PC-9 (cell line): Measurements from ENCODE around the gene VPS33A. TPM values are rescaled to one million over a fixed set of nuclear protein-coding genes. Genes with fewer than 3 reads are reported as not detected.

ENCODE experiments used
- BruUV-seq: library from RNA; stranded (reverse); fragments of 400-500 nt; replicated peaks from 2 replicates; lab custom pipeline; 2021; lab: Mats Ljungman, UMichigan
- CTCF ChIA-PET: fragments of 300-600 bp; sonication (Branson Sonifier 250); formaldehyde crosslinking; loops from one replicate; lab custom pipeline; 2022; ENCODE audit warnings: antibody characterized with exemption; lab: Charles Lee
- POLR2A ChIA-PET: fragments of 300-600 bp; sonication (Branson Sonifier 250); formaldehyde crosslinking; loops from one replicate; lab custom pipeline; 2022; ENCODE audit warnings: antibody characterized with exemption; ENCODE audit not compliant: unreplicated experiment; lab: Charles Lee
- DNase-seq, 2 experiments: peaks; one replicate each; pipeline versions ENCODE4 v3.0.0 to v3.0.0-alpha.2; 2015 to 2022; ENCODE audit warnings: mixed read lengths in 1 of 2
- H2AFZ ChIP-seq: fragments of 200-600 bp; sonication (generic); 2 replicates; pipeline ENCODE4 v1.8.1; 2017; ENCODE audit warnings: antibody characterized with exemption
- H3F3A ChIP-seq: fragments of 200-600 bp; sonication (generic); 2 replicates; pipeline ENCODE4 v1.8.1; 2017; ENCODE audit warnings: antibody characterized with exemption, mild to moderate bottlenecking, low read depth; ENCODE audit not compliant: insufficient read depth
- H3K27ac ChIP-seq: fragments of 200-600 bp; sonication (generic); 2 replicates; pipeline ENCODE4 v1.6.1; 2016; ENCODE audit warnings: mixed run types
- H3K27me3 ChIP-seq: fragments of 200-600 bp; sonication (generic); 2 replicates; pipeline ENCODE4 v1.6.1; 2016; ENCODE audit warnings: low read depth, mixed run types; ENCODE audit not compliant: insufficient read depth
- H3K36me3 ChIP-seq: fragments of 200-600 bp; sonication (generic); 2 replicates; pipeline ENCODE4 v1.6.1; 2016; ENCODE audit warnings: low read depth, mixed run types
- H3K4me1 ChIP-seq: fragments of 200-600 bp; sonication (generic); replicated peaks from 2 replicates; pipeline ENCODE4 v1.6.1; 2016; ENCODE audit warnings: mixed run types; ENCODE audit not compliant: insufficient read depth
- H3K4me2 ChIP-seq: fragments of 200-600 bp; sonication (generic); 2 replicates; pipeline ENCODE4 v1.6.1; 2017; ENCODE audit warnings: mixed run types
- H3K4me3 ChIP-seq: fragments of 200-600 bp; sonication (generic); 2 replicates; pipeline ENCODE4 v1.6.1; 2016; ENCODE audit warnings: mixed run types
- H3K79me2 ChIP-seq: fragments of 200-600 bp; sonication (generic); 2 replicates; pipeline ENCODE4 v1.6.1; 2017; ENCODE audit warnings: low read depth, mixed run types
- H3K9me2 ChIP-seq: fragments of 200-600 bp; sonication (generic); 2 replicates; pipeline ENCODE4 v1.8.1; 2017; ENCODE audit warnings: mild to moderate bottlenecking; ENCODE audit not compliant: insufficient read depth
- H3K9me3 ChIP-seq: fragments of 200-600 bp; sonication (generic); 2 replicates; pipeline ENCODE4 v1.8.1; 2016; ENCODE audit warnings: low read depth; ENCODE audit not compliant: insufficient read depth
- H4K20me1 ChIP-seq: fragments of 200-600 bp; sonication (generic); 2 replicates; pipeline ENCODE4 v1.8.1; 2017; ENCODE audit not compliant: insufficient read depth
- CTCF ChIP-seq: fragments of 200-600 bp; sonication (generic); conservative IDR thresholded peaks from 2 replicates; pipeline ENCODE4 v1.6.1; 2017; ENCODE audit warnings: mixed run types, antibody characterized with exemption, mild to moderate bottlenecking, moderate library complexity
- EZH2 ChIP-seq: fragments of 200-600 bp; sonication (generic); IDR thresholded peaks from 2 replicates; pipeline ENCODE4 v1.8.0; 2017; ENCODE audit warnings: antibody characterized with exemption, low read depth
- intact Hi-C: fragments of 100-400 bp; cut with micrococcal nuclease; formaldehyde crosslinking; loops from one replicate; pipeline ENCODE4 v1.10.0; 2022; ENCODE audit not compliant: unreplicated experiment
- total RNA-seq: library from RNA; stranded (reverse); gene quantifications from 2 replicates; pipeline ENCODE4 v1.2.3, GENCODE V29; 2021

The VPS33A gene
- total RNA-seq, 1 experiment from 2014 or later: 18.1 TPM

- H3K4me3 ChIP-seq: peak within 1 kb of the TSS; percentile 35; the same call in 1 of the 2 replicates
- no peak within 1 kb of the TSS for H2AFZ ChIP-seq
Measured at GRCh38 chr12:122182887-122183587, 83.3 kb downstream of the VPS33A start, which contains the start of gene LRRC43. TSS of gene LRRC43 (plus strand) at chr12:122183123. CDS start at chr12:122183145, 22 bp downstream.

More at GRCh38 chr12:122182887-122183587, 83.3 kb downstream of the VPS33A start, which contains the start of gene LRRC43:
- H3K27ac ChIP-seq: no peak within 1 kb of the TSS
- POLR2A ChIA-PET: interaction anchor here (0.6 kb wide), 1 partner anchor 11 kb away, joined by 7 read pairs; no protein-coding TSS in a partner anchor
- H3K9me3 ChIP-seq: no peaks in the 10 kb centered on the region
- no peaks in the 10 kb centered on the region for H3K27me3 ChIP-seq
- CTCF ChIA-PET: interaction anchor here (0.7 kb wide), 1 partner anchor 287 kb away, joined by 3 read pairs; no protein-coding TSS in a partner anchor
- intact Hi-C loops: no loop called here
- H3K9me2 ChIP-seq: no peaks in the 10 kb centered on the region
- peak in 1 of 2 experiments; percentile 48 for DNase-seq
- no peaks in the 10 kb centered on the region for H3K79me2 ChIP-seq
- no peaks in the 10 kb centered on the region for H4K20me1 ChIP-seq
- no peak for TF ChIP-seq CTCF
- TF ChIP-seq EZH2: no peak
- no TSS peak for BruUV-seq
- no peaks in the 10 kb centered on the region for H3K36me3 ChIP-seq
- H3K4me1 ChIP-seq: no peaks in the 10 kb centered on the region
- H3F3A ChIP-seq: no peaks in the 10 kb centered on the region
- peak within 1 kb of the TSS; percentile 59 for H3K4me2 ChIP-seq

Other genes with a start within 250 kb of the VPS33A start
- gene BCL7A, start 244.6 kb downstream of the VPS33A start, total RNA-seq: 6.3 and 6.6 TPM in 2 replicates
- 62.1 and 83.3 TPM in 2 replicates for gene MLXIP, start 187.7 kb downstream of the VPS33A start, total RNA-seq
- not detected in 2 replicates for gene IL31, start 92.3 kb downstream of the VPS33A start, total RNA-seq
- gene LRRC43, start 83.4 kb downstream of the VPS33A start, total RNA-seq: 0.39 and 0.83 TPM in 2 replicates
- 2.8 and 3.1 TPM in 2 replicates for gene B3GNT4, start 62.8 kb downstream of the VPS33A start, total RNA-seq
- gene DIABLO, start 40.4 kb downstream of the VPS33A start, total RNA-seq: 47.9 and 51.7 TPM in 2 replicates
- gene CLIP1, start 156.2 kb upstream of the VPS33A start, total RNA-seq: 80.8 and 86.9 TPM in 2 replicates
- gene ZCCHC8, start 234.4 kb upstream of the VPS33A start, total RNA-seq: 16.7 and 24.3 TPM in 2 replicates